ENCODE measurements around the gene PAX8.

PAX8 gene

GRCh38 chr2:113228991-113229716 lies 49.6 kb downstream of the PAX8 start:
- no peak for TF ChIP-seq ZFX (IDR thresholded peaks at IDR 0.05; ENCODE audit: borderline replicate concordance)
- TF ChIP-seq CTCF (IDR thresholded peaks at IDR 0.05), result no peak
- no peak overlapping the region for H3K27ac ChIP-seq

GRCh38 chr2:113228351-113228750 lies 50.4 kb downstream of the PAX8 start:
- no peak for TF ChIP-seq CTCF (IDR thresholded peaks at IDR 0.05)
- no peak for TF ChIP-seq ZFX (IDR thresholded peaks at IDR 0.05; ENCODE audit: borderline replicate concordance)

GRCh38 chr2:113227698-113228097 lies 51.0 kb downstream of the PAX8 start:
- TF ChIP-seq ZFX (IDR thresholded peaks at IDR 0.05; ENCODE audit: borderline replicate concordance), result no peak
- TF ChIP-seq CTCF (IDR thresholded peaks at IDR 0.05), result no peak
- H3K27ac ChIP-seq, result no peak overlapping the region

More at GRCh38 chr2:113228351-113228750, 50.4 kb downstream of the PAX8 start:
- H3K27ac ChIP-seq, result no peak overlapping the region

GRCh38 chr2:113227290-113227689 lies 51.4 kb downstream of the PAX8 start:
- H3K27ac ChIP-seq, result no peak overlapping the region
- TF ChIP-seq ZFX (IDR thresholded peaks at IDR 0.05; ENCODE audit: borderline replicate concordance), result no peak
- TF ChIP-seq CTCF (IDR thresholded peaks at IDR 0.05), result peak; percentile 24; the same call in 1 of the 2 replicates

GRCh38 chr2:113226462-113226861 lies 52.3 kb downstream of the PAX8 start:
- no peak overlapping the region for H3K27ac ChIP-seq
- TF ChIP-seq ZFX (IDR thresholded peaks at IDR 0.05; ENCODE audit: borderline replicate concordance), result no peak
- no peak for TF ChIP-seq CTCF (IDR thresholded peaks at IDR 0.05)

GRCh38 chr2:113225263-113226259 lies 53.2 kb downstream of the PAX8 start:
- TF ChIP-seq ZFX (IDR thresholded peaks at IDR 0.05; ENCODE audit: borderline replicate concordance) (no peak), CTCF (IDR thresholded peaks at IDR 0.05) (no peak)
- no peak overlapping the region for H3K27ac ChIP-seq

Measured in 22Rv1 (cell line).